LNCaP clone FGC (cell line): ENCODE measurements around the gene TTLL8.

Experiments
- DNase-seq: peaks from one replicate; pipeline ENCODE4 v3.0.0-alpha.2; 2011; ENCODE audit warnings: low read depth
- H3K4me3 ChIP-seq: 2 replicates; pipeline ENCODE4 v1.5.1; 2011; ENCODE audit warnings: mild to moderate bottlenecking, low read depth, low read length, control low read depth
- TF ChIP-seq, protein P1 (sequence below): IDR thresholded peaks from 2 replicates; pipeline ENCODE4 v1.5.1; 2012; ENCODE audit warnings: mild to moderate bottlenecking; ENCODE audit not compliant: control insufficient read depth, insufficient read depth; ENCODE audit errors: extremely low read depth

TTLL8 gene

DNA sequence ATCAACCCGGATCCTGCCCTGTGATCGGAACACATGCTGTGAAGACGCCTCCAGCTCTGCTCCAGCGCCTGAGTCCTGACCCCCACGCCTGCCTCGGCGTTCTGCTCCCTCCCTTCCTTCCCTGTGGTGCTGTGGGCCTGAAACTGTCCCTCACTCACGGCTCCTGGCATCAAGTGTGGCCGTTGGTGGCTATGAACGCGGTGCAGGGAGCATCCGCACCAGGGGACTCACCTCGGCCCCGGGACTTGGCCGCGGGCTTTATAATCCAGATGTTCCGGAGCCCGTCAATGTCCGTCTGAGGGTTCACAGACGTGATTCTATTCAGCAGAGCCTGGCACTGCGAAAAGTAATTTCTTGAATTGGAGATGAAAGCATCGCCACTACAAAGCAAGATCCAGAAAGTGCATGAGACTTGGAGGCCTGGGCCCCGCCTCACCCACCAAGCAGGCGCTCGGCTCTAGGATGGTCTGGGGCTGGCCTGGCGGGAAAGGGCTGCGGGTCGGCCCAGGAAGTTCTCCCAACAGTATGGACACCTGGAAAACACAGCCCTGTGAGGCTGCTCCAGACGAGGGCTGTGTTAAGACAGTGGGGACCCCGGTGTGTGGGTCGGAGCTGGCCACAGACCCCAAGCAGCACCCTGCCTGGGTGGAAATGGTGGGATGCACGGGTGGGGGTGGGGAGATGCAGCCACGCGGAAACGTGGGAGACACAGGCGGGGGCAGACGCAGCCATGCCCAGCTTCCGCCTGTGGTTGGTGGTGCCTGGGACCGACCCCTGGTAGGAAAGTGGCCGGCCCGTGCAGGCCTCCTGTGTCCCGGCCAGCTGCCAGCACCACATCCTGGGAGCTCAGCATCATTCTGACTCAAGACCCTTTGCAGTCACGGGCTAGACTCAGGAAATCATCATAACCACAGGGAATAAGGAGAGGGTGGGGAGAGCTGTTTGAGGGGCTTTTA is 23.7 kb downstream of the TTLL8 start:
- TF ChIP-seq, protein P1, sequence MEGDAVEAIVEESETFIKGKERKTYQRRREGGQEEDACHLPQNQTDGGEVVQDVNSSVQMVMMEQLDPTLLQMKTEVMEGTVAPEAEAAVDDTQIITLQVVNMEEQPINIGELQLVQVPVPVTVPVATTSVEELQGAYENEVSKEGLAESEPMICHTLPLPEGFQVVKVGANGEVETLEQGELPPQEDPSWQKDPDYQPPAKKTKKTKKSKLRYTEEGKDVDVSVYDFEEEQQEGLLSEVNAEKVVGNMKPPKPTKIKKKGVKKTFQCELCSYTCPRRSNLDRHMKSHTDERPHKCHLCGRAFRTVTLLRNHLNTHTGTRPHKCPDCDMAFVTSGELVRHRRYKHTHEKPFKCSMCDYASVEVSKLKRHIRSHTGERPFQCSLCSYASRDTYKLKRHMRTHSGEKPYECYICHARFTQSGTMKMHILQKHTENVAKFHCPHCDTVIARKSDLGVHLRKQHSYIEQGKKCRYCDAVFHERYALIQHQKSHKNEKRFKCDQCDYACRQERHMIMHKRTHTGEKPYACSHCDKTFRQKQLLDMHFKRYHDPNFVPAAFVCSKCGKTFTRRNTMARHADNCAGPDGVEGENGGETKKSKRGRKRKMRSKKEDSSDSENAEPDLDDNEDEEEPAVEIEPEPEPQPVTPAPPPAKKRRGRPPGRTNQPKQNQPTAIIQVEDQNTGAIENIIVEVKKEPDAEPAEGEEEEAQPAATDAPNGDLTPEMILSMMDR: no peak
- no peak overlapping the region for H3K4me3 ChIP-seq
- DNase-seq: no peak

DNA sequence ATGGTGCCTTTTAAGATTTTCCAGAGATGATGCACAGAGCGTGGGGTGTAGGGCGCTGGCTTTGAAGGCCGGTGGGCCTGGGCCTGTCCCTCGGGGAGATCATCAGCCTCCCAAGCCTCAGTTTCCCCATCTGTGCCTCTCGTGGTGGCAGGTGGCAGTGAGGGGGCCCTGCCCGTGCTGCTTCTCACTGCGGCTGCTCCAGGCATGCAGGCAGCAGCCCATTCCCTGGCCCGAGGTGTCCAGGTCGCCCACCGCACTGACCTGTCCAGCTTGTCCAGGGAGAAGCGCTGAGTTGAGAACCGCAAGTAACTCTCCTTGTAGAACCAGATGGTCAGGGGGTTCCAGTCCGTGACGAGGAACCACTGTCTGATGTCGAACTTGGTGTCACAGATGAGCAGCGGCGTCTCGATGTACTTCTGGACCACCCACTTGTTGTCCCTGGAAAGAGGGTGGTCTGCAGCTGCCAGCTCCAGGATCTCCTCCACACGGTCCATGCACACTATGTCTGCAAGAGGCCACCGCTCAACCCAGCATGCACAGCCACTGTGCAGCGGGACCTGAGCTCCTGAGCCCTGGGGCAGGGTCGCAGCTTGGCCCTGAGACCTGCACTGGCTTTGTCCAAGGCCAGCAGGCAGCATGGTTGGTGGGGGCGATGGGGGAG is 25.0 kb downstream of the TTLL8 start:
- TF ChIP-seq, protein P1: no peak
- no peak overlapping the region for H3K4me3 ChIP-seq

GRCh38 chr22:50032109-50032871 is 25.8 kb downstream of the TTLL8 start:
- H3K4me3 ChIP-seq: no peak overlapping the region
- no peak for DNase-seq
- TF ChIP-seq, protein P1: no peak

More for the DNA sequence above, 25.0 kb downstream of the TTLL8 start:
- no peak for DNase-seq

DNA sequence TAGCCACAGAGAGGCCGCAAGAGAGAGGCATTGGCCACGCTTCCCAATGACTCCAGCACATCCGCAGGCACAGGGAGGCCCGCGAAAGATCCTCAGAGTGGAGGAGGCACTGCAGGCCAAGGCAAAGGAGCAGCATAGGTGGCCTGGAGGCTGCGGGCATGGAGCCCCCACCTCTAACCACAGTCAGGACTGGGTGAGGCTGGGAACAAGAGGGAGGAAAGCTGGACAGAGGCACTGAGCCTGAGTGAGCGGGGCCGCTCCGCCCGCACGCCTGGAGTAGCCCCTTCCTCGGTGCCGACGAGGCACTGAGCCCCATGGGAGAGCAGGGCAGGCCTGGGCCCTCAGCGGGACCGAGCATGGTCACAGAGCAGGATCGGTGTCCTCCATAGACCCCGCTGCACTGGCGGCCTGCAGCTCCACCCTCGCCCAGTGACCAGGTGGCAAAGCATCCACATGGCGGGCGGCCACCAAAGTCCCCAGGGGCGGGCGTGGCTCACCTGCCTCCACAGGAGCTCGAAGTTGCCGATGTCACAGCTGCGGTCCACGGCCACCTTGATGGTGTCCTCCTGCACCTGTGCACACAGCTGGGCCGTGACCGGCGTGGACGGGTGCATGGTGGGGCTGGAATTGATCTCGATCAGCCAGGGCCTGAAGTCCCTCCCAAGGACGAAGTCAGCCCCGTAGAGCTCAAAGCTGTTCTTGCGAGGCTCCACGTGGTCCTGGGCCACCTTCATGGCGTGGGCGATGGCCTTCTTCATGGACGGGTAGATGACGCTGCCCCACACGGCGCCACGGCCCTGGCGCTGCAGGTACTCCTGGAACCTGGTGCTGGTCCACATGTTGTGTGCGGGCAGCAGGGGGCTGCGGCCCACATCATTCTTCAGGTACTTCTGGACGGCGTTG is 26.7 kb downstream of the TTLL8 start:
- TF ChIP-seq, protein P1: no peak

DNA sequence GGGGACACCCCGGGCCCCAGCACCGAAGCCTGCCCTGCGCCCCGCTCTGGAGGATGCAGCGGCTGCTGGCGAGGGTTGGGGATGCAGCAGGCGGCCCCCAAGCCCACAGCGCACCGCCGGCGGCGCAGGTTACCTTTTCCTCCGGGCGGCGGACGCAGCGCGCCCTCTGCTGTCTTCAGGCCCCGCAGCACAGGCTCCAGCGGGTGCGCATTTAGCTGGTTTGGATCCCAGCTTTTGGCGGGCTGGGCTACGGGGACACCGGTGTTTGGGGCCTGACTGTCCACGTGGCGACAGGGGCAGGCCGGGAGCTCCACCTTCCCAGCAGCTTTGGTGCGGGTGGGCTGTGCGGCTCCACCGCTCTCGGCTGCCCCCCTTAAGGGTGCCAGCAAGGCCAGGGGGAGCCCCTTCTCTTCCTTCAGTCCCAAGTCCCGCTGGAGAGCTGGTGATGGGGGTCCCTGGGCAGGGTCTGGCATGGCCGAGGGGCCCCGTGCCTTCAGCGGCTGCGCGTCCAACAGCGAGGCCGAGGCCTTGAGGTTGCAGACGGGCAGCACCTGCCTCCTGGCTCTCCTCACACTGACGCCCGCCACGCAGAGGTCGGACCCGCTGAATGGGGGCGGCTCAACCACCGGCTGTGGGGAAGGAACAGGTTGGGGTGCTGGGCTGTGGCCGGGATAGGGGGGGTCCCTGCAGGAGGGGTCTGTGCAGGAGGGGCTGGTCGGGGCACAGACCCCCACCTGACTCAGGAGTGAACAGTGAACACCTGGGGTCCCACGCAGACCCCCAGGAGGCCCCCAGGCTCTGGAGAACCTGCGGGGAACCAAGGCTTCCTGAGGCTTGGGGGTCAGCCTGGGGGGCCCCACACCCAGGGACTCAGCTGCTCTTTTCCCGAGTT is 27.6 kb downstream of the TTLL8 start:
- DNase-seq: no peak
- TF ChIP-seq, protein P1: peak; percentile 98
- no peak overlapping the region for H3K4me3 ChIP-seq

More for the DNA sequence above, 26.7 kb downstream of the TTLL8 start:
- H3K4me3 ChIP-seq: no peak overlapping the region
- DNase-seq: no peak
